AG09319 (cell line): ENCODE results near the gene ZNF581.

ENCODE experiments used
- DNase-seq: peaks from one replicate; pipeline ENCODE4 v3.0.0-alpha.2; 2010; ENCODE audit warnings: low read depth; ENCODE audit errors: extremely low read depth
- CTCF ChIP-seq: IDR thresholded peaks from 2 replicates; pipeline ENCODE4 v1.5.1; 2011; ENCODE audit warnings: low read depth, mild to moderate bottlenecking, inconsistent platforms, low read length, moderate library complexity

The ZNF581 gene

DNA sequence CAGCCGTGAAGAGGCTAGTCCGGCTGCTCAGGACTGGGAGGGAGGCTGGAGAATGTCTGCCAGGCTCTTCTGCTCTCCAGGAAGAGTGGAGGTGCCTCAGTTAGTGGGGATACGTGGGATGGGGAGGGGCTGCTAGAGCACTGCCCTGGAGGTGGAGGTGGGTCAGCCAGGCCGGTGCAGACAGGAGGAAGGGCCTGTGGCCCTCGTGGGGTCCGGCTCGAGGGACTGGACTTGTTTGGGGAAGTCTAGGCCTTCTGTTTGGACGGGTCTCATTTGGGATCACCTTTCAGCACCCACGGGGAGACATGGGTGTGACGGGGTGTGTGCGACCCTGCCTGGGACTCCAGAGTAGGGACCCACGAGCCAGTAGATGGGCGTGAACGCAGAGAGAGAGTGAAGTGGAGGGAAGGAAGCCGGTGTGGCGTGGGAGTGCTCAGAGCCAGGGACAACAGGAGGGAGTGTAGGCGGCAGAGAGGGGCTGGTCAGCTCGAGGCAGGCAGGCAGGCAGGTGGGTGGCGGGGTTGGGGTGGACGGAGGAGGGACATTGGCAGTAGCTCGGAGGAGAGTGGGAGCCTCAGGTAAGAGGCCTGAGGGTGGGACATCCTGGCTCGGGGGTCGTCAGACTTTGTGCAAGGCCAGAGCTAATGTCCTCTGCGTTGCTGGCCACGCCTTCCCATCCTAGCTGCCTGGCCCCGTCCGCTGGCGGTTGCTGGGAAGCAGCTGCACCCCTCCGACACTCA, 43.0 kb downstream of the ZNF581 start:
- TF ChIP-seq CTCF = no peak
- DNase-seq = no peak

DNA sequence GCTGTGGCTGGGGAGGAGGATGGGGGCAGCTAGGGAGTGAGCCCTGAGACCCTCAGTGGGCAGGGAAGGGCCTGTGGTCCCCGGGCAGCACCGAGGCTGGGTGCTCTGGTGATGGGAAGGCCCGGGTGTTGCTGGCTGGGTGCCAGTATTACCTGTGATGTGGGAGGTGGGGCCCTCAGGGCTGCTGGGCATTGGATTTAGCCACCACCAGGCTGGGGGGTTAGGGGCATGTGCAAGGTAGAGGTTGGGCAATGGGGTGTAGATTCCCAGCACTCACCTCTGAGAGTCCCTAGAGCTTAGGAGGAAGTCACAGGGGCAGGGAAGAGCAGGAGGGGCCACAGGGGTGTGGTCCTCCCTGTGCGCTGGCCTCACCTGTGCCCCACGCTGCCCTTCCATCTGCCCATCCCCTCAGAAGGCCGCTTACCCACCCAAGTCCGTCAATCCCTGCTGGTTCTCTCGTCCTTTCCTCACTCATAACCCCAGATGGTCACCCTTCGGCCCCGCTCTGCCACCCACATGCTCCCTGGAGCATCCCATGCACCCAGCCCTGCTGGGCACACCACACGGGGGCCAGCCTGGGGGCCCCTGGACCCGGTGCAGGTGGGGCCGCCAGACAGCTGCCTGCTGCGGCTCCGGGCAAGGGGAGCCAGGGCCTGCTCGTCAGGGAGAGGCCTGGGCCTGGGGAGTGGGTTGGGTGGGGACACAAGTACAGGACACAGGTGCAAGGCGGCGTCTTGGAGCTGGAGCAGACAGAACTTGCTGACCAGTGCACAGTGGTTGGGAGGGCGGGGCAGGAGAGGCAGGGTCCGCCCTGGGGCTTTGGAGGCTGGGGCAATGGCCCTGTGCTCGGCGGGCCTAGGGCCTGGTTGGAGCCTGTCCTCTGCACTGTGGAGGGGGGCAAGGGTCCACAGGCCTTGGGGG, 44.1 kb downstream of the ZNF581 start:
- no peak for DNase-seq
- TF ChIP-seq CTCF = no peak

DNA sequence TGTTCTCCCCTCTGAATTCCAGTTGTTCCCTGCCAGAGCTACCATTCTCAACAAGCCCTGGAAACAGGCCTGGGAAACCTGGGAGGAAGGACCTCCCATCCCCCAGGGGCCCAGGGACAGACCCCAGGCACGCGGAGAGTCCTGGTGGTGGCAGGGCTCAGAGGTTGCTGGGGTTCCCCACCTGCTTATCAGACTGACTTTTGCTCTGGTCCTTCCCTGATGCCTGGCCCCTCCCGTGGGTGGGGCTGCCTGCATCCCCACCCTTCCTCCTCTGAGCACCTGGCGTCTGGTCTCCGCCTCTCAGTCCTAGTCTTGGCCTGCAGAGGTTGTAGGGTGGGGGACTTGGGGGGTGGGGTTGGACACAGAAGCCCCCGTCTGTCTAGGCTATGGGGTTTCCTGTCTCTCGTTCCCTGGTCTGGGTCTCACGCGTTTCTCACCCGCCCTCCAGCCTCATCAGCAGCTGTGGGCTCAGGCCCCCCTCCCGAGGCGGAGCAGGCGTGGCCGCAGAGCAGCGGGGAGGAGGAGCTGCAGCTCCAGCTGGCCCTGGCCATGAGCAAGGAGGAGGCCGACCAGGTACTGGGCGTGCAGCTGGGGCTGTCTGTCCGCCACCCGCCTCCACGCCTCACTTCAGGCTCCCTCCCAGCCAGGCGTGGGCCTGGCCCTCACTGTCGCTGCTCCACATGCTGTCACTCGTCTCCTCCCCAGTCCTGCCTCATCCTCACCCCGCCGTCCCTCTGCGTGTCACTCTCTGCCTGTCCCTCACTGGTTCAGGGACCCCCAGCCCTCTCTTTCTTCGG, 45.2 kb downstream of the ZNF581 start:
- TF ChIP-seq CTCF = no peak
- DNase-seq = no peak

GRCh38 chr19:55689411-55690108, 46.1 kb downstream of the ZNF581 start:
- DNase-seq = no peak
- no peak for TF ChIP-seq CTCF

GRCh38 chr19:55690109-55690768, 46.8 kb downstream of the ZNF581 start:
- DNase-seq = no peak
- TF ChIP-seq CTCF = no peak

GRCh38 chr19:55690769-55691545, 47.5 kb downstream of the ZNF581 start:
- no peak for TF ChIP-seq CTCF
- DNase-seq = no peak
